ENCODE results near the gene SLC25A13. TPM values are rescaled to one million over a fixed set of nuclear protein-coding genes. Genes with fewer than 3 reads are reported as not detected.
A peak's percentile ranks its signal among the peaks of the same experiment; 100 is the strongest.

SLC25A13 gene
- total and polyA plus RNA-seq, 9 of the 15 experiments (the other 6 are each of a cell fraction or from before 2014, with no cell fraction given) = 21.4 to 80.2 (median 58.7) TPM

DNA sequence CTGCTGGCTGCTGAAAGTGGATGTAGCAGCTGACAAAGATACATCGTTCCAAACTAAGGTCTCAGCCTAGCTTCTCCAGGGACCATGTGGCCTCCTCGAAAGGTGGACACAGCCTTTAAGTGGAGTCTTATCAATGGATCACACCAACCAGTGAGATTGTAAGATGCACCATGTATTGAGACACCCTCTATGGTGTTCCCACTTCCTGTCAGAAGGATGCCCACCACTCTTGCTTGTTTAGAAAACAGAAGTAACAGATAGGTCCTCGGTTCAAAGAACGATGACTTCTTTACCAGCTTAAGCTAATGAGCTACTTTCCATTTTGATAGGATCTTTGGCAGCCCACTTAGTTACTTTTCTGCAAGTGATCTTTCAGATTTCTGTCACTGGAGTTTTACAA is 34.3 kb downstream of the SLC25A13 start (continued):
- TF ChIP-seq SLC30A9 (CRISPR knock-in tag; IDR thresholded peaks at IDR 0.05) (no peak), SIRT6 (IDR thresholded peaks at IDR 0.05; ENCODE audit: low read depth, low read length) (no peak)
- TF ChIP-seq, protein P1, sequence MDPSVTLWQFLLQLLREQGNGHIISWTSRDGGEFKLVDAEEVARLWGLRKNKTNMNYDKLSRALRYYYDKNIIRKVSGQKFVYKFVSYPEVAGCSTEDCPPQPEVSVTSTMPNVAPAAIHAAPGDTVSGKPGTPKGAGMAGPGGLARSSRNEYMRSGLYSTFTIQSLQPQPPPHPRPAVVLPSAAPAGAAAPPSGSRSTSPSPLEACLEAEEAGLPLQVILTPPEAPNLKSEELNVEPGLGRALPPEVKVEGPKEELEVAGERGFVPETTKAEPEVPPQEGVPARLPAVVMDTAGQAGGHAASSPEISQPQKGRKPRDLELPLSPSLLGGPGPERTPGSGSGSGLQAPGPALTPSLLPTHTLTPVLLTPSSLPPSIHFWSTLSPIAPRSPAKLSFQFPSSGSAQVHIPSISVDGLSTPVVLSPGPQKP (CRISPR knock-in tag; IDR thresholded peaks at IDR 0.05) = no peak

DNA sequence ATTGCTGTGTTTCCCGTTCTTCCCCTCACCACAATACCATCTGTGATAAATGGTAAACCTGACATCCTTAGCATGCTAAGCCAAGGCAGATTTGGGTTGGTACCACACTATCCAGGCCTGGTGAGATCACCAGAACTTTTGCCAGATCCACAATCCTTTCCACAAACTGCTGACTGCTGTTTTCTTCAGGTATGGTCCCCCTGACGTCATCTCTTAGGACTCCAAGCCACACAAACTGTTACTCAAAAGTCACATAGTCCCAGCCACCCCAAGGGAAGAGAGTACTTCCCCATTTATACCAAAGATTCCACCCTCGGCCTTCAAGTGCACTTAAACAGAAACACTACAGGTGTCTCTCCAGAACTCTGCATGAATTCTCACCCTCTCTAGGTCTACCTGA is 34.8 kb downstream of the SLC25A13 start:
- Histone ChIP-seq H3K27ac (ENCODE audit: extremely low read depth, low read depth, low read length) (no peak overlapping the region), H3K4me3 (no peak overlapping the region), H2AFZ (ENCODE audit: low read depth, low read length) (no peak overlapping the region), H3K9ac (ENCODE audit: insufficient read depth in 1 of 2, low read depth in 2 of 2, low read length in 2 of 2) (no peak overlapping the region), H3K79me2 (ENCODE audit: control insufficient read depth, insufficient read depth, low read length) (peaks cover 31% of the 10 kb centered on the region), H3K4me2 (ENCODE audit: insufficient read depth, low read length) (no peak overlapping the region), H4K20me1 (replicated peaks; ENCODE audit: control insufficient read depth, insufficient read depth, low read length) (no peaks in the 10 kb centered on the region; the same call in 1 of the 2 replicates), H3K36me3 (ENCODE audit: control insufficient read depth, insufficient read depth, low read length) (no peaks in the 10 kb centered on the region), H3K9me3 (replicated peaks; ENCODE audit: control insufficient read depth, insufficient read depth, low read depth, low read length) (no peaks in the 10 kb centered on the region), H3K4me1 (replicated peaks in 1 of 2; ENCODE audit: control insufficient read depth in 2 of 2, insufficient read depth in 2 of 2, low read length in 2 of 2) (no peaks in the 10 kb centered on the region; a peak in 3 of 5 replicates), H3K27me3 (ENCODE audit: control insufficient read depth in 2 of 2, insufficient read depth in 2 of 2, low read length in 2 of 2) (no peaks in the 10 kb centered on the region), H3K9me1 (ENCODE audit: control insufficient read depth, insufficient read depth, low read length) (no peaks in the 10 kb centered on the region)
- no peak for DNase-seq (ENCODE audit: extremely low read depth in 1 of 4, low spot score in 3 of 4)
- intact Hi-C loops (cut with micrococcal nuclease) = no loop called here
- no peak for ATAC-seq
- BruUV-seq (replicated peaks) = no TSS peak
- ChIA-PET POLR2A (interaction anchor here (1.7 to 3.0 kb wide), 2 partner anchors 10 to 16 kb away, joined by 4 to 6 read pairs; no protein-coding TSS in a partner anchor), CTCF (ENCODE audit: low intra/inter-chr PET ratio) (no interaction called here)
- in situ Hi-C loops (cut with MboI) = no loop called here
- WGBS (ENCODE audit: insufficient coverage, low coverage, missing lambda C conversion rate) = 56% methylated on average over 3 of the region's 3 CpGs
- no peak for FAIRE-seq
- TF ChIP-seq U2AF1 (optimal IDR thresholded peaks at IDR 0.05; ENCODE audit: low read depth, low read length) = no peak
- no peak for TF ChIP-seq ZNF311 (CRISPR knock-in tag; IDR thresholded peaks at IDR 0.05)
- no peak for TF ChIP-seq ZSCAN32 (CRISPR knock-in tag; IDR thresholded peaks at IDR 0.05)
- TF ChIP-seq NCOA2 (IDR thresholded peaks at IDR 0.05; ENCODE audit: partially characterized antibody in 2 of 2) = no peak
- TF ChIP-seq, protein P2, sequence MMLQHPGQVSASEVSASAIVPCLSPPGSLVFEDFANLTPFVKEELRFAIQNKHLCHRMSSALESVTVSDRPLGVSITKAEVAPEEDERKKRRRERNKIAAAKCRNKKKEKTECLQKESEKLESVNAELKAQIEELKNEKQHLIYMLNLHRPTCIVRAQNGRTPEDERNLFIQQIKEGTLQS (IDR thresholded peaks at IDR 0.05) = 0 out of 2 replicates have a peak, but pooled peaks have one; percentile 11
- TF ChIP-seq, protein P2 (CRISPR knock-in tag; conservative IDR thresholded peaks at IDR 0.05) = no peak
- no peak for TF ChIP-seq SIN3B (IDR thresholded peaks at IDR 0.05; ENCODE audit: low read depth)
- no peak for TF ChIP-seq ILK (tag; IDR thresholded peaks at IDR 0.05; ENCODE audit: borderline replicate concordance, low read depth)
- TF ChIP-seq ZNF316 (IDR thresholded peaks at IDR 0.05) = peak; percentile 64
- TF ChIP-seq PURB (CRISPR knock-in tag; IDR thresholded peaks at IDR 0.05; ENCODE audit: low read depth) = no peak
- no peak for TF ChIP-seq ZNF507 (tag; conservative IDR thresholded peaks at IDR 0.05)
- TF ChIP-seq C11orf30 (IDR thresholded peaks at IDR 0.05; ENCODE audit: low read depth) = peak; percentile 59; the same call in 1 of the 2 replicates
- peak; percentile 50; the same call in 1 of the 2 replicates for TF ChIP-seq MAFF (IDR thresholded peaks at IDR 0.05; ENCODE audit: low read length)
- TF ChIP-seq EZH2 (IDR thresholded peaks at IDR 0.05; ENCODE audit: borderline replicate concordance, low read depth, low read length) = no peak
- TF ChIP-seq, protein P3, sequence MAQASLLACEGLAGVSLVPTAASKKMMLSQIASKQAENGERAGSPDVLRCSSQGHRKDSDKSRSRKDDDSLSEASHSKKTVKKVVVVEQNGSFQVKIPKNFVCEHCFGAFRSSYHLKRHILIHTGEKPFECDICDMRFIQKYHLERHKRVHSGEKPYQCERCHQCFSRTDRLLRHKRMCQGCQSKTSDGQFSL (CRISPR knock-in tag; IDR thresholded peaks at IDR 0.05) = no peak
- TF ChIP-seq, protein P3 (tag; IDR thresholded peaks at IDR 0.05) = no peak

Measured in K562 (cell line).